Skeletal muscle satellite cell (primary cell): ENCODE data around the gene ZMYND11.
A peak's percentile ranks its signal among the peaks of the same experiment; 100 is the strongest.

Experiments used
- H3K27me3 ChIP-seq: 2 replicates; pipeline ENCODE4 v1.7.0; 2013; ENCODE audit warnings: low read length; ENCODE audit not compliant: control insufficient read depth, insufficient read depth
- H3K36me3 ChIP-seq: 2 replicates; pipeline ENCODE4 v1.7.0; 2013; ENCODE audit warnings: mild to moderate bottlenecking, control low read depth, low read length; ENCODE audit not compliant: insufficient read depth
- H3K4me1 ChIP-seq: 2 replicates; pipeline ENCODE4 v1.7.0; 2013; ENCODE audit warnings: low read length; ENCODE audit not compliant: control insufficient read depth, insufficient read depth
- H3K4me2 ChIP-seq: 2 replicates; pipeline ENCODE4 v1.7.0; 2013; ENCODE audit warnings: mild to moderate bottlenecking, low read length
- H3K4me3 ChIP-seq: 2 replicates; pipeline ENCODE4 v1.7.0; 2013; ENCODE audit warnings: low read length
- H3K9ac ChIP-seq: 2 replicates; pipeline ENCODE4 v1.7.0; 2013; ENCODE audit warnings: mild to moderate bottlenecking, low read depth, low read length, moderate library complexity
- H3K9me3 ChIP-seq: replicated peaks from 2 replicates; pipeline ENCODE4 v1.7.0; 2013; ENCODE audit warnings: mild to moderate bottlenecking, control low read depth, low read length

Gene ZMYND11

DNA sequence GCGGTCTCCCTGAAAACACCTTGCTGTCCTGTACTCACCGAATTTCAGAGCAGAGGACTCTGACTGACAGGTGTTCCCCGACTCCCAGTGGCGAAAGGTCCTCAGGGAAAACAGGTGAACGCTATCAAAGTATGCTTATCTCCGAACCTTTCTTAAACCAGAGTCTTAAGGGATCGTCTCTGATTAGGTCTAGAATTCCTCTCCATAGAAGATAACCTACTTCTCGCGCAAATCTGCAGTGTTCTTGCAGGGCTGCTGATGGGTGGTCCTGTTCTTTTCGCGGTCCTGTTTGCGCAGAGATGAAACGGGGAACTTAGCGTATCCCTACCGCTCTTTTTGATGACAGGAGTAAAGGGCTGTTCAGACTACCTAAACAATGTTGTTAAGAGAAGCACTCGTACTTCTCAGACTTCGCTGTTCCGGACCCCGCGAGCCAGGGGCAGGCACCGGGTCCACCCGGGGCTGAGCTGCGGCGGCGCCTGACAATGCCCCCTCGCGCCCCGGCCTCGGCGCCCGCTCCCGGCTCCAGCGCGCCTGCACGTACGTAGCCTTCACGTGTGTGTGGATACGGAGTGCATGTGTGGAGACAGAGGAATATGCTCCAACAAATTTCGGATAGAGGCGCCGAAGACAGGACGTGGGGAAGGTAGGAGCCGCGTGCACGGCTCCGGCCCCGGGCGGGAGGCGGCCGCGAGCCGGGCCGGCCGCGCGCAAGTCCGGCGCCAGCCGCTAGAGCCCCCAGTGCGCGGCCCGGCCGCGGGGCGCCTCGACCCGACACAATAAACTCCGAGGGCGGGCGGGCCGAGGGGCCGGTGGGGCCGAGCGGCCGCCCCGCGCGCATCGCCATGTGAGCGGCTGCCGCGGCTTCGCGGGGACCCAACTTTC is 766 bp upstream of the ZMYND11 start:
- peak overlapping the region; percentile 89 for H3K4me2 ChIP-seq
- H3K9me3 ChIP-seq = no peaks in the 10 kb centered on the region
- H3K36me3 ChIP-seq = no peaks in the 10 kb centered on the region
- H3K9ac ChIP-seq = peak overlapping the region; percentile 93
- H3K4me3 ChIP-seq = peak overlapping the region; percentile 80
- peaks cover 44% of the 10 kb centered on the region for H3K4me1 ChIP-seq
- no peaks in the 10 kb centered on the region for H3K27me3 ChIP-seq

DNA sequence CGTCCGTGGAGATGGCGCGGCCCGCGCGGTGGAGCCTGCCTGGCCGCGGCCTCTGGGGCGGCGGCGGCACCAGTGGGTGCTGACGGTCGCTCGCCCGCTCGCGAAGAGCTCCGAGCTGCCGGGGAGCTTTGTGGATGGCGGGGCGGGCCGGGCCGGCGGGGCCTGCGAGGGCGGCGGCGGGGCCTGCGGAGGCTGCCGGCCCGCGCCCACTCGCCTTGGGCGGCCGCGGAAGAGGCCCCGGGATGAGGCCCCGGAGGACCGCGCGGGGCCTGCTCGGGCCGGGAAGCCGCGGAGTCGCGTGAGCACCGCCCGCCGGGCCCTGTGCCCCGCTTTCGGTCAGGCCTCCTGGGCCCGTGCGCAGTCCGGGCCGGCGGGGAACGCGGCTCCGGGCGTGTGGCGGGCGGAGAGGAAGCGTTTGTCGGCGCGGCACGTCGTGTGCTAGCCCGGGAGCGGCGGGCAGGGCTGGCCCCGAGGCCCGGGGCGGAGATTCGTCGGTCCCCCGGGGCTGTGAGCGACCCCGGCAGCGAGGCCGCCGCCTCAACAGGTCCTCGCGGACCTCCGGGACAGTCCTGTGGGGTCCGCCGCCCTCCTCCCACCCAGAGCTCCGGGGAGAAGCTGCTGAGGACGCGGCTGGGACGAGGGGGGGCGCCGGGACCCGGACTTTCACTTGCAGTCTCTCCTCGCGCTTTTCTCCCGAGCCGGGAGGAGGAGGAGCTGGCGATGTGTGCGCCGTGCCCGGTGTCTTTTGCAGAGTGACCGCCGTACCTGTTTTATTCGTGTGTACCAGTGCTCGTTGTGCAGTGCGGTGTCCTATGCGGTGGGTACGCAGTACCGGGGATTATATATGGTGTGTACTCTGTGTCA is 578 bp downstream of the ZMYND11 start:
- no peaks in the 10 kb centered on the region for H3K9me3 ChIP-seq
- H3K9ac ChIP-seq = peak overlapping the region; percentile 93
- no peaks in the 10 kb centered on the region for H3K36me3 ChIP-seq
- peak overlapping the region; percentile 80 for H3K4me3 ChIP-seq
- H3K4me1 ChIP-seq = peaks cover 44% of the 10 kb centered on the region
- H3K27me3 ChIP-seq = no peaks in the 10 kb centered on the region
- H3K4me2 ChIP-seq = peak overlapping the region; percentile 96

DNA sequence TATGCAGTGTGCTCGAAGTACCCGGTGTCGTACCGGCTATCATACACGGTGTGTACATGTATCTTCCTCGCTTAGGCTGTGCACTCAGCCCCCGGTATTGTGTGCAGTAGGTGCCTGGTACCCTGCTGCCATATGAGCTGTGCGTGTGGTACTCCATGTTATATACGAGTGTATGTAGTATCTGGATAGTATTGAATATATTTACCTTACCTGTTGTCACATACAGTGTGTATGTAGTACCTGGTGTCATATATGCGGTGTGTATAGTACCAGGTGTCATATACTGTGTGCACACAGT is 1.2 kb downstream of the ZMYND11 start:
- Histone ChIP-seq H3K27me3 (no peaks in the 10 kb centered on the region), H3K4me3 (peak overlapping the region; percentile 80), H3K36me3 (no peaks in the 10 kb centered on the region), H3K9me3 (no peaks in the 10 kb centered on the region), H3K4me1 (peaks cover 44% of the 10 kb centered on the region), H3K4me2 (peak overlapping the region; percentile 96), H3K9ac (peak overlapping the region; percentile 93)

DNA sequence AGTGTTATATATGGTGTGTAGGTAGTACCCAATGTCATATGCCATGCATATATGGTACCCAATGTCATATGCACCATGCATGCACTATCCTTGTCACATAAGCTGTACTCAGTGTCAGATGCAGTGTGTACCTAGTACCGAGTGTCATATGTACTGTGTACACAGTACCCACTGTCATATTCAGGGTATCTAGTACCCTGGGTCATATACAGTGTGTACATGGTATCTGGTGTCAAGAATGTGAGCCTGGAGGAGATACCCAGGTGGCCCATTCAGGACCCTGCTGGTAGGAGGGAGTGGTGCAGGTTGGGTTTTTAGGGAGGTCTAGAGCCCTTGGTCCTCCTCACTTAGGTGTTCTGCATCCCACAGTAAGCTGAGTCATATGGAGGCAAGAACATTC is 1.8 kb downstream of the ZMYND11 start:
- Histone ChIP-seq H3K4me3 (peak overlapping the region; percentile 80), H3K27me3 (no peaks in the 10 kb centered on the region), H3K9ac (peak overlapping the region; percentile 93)

DNA sequence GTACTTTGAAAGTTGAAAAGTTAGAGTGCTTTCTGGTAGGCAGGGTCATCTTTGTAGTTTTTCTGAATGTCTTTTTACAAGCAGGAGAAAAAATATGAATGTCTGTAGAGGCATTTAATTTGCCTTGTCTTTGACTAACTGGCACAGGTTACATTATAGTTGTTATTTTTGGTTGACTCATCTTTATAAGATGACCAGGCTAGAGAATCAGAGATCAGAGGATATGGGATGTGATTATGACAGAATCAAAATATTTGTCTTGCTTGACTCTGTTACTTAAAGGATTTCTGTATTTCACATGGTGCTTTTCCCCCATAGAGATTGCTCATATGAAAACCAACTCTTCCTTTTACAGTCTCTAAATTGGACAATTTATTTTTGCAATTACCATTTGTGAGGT is 2.4 kb downstream of the ZMYND11 start:
- Histone ChIP-seq H3K4me1 (peaks cover 40% of the 10 kb centered on the region), H3K4me2 (peak overlapping the region; percentile 96), H3K4me3 (peak overlapping the region; percentile 80), H3K9ac (peak overlapping the region; percentile 6), H3K27me3 (no peaks in the 10 kb centered on the region), H3K36me3 (no peaks in the 10 kb centered on the region), H3K9me3 (no peaks in the 10 kb centered on the region)

More for the DNA sequence above, 1.8 kb downstream of the ZMYND11 start:
- Histone ChIP-seq H3K36me3 (no peaks in the 10 kb centered on the region), H3K4me1 (peaks cover 44% of the 10 kb centered on the region), H3K9me3 (no peaks in the 10 kb centered on the region), H3K4me2 (peak overlapping the region; percentile 96)

DNA sequence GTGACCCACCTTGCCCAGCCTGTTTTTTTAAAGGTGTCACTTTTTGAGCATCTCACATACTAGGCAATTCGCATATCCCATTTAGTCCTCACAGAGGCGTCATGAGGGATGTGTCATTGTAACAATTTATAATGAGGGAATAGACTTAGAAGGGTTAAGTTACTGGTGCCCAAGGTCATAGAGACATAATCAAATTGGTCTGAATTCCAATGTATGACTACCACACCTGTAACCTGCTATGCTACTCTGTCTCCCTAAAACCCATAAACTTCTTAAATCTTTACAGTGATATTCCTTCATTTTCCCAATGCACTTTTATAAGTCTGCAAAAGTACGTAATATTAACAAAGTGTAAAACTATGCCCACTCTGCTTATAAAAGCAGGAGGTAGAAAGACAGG is 7.1 kb downstream of the ZMYND11 start:
- no peak overlapping the region for H3K4me2 ChIP-seq
- no peak overlapping the region for H3K9ac ChIP-seq
- H3K27me3 ChIP-seq = no peaks in the 10 kb centered on the region
- peaks cover 12% of the 10 kb centered on the region for H3K4me1 ChIP-seq
- no peaks in the 10 kb centered on the region for H3K36me3 ChIP-seq
- H3K4me3 ChIP-seq = no peak overlapping the region
- no peaks in the 10 kb centered on the region for H3K9me3 ChIP-seq

DNA sequence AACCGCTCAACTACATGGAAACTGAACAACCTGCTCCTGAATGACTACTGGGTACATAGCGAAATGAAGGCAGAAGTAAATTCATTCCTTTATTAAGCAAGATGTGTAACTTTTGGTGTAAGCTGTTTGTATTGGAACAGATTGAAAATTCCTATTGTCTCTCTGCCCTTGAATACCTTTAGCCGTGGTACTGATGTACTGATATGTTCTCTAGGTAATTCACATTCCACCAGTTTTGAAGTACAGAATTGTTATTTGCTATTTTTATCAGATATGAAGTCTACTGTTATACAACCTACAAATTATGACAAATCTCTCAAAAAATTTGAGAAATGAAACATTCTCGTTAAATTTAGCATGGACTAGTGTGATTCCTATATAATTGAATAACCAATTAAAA is 17.7 kb downstream of the ZMYND11 start:
- H3K36me3 ChIP-seq = no peaks in the 10 kb centered on the region
- no peaks in the 10 kb centered on the region for H3K27me3 ChIP-seq
- no peak overlapping the region for H3K4me2 ChIP-seq
- H3K4me1 ChIP-seq = peaks cover 7% of the 10 kb centered on the region
- no peak overlapping the region for H3K9ac ChIP-seq
- no peak overlapping the region for H3K4me3 ChIP-seq
- H3K9me3 ChIP-seq = no peaks in the 10 kb centered on the region

DNA sequence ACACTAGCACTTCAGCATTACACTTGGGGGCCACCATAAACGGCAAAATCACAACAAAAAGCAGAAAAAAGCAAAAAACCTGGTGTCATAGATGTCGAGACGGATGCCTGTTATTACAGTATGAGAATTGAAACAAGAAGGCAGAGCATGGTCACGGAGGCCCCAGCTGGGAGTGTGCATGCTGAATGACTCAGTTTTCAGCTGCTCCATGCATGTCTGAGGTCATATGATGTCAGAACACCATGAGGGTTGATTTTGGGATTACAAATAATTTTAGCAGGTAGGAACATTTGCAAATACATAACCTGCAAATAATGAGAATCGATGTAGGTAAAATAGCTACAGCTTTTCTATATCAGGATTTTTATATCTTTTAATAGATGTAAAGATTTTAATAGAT is 19.1 kb downstream of the ZMYND11 start:
- Histone ChIP-seq H3K4me1 (peaks cover 7% of the 10 kb centered on the region), H3K9ac (no peak overlapping the region), H3K27me3 (no peaks in the 10 kb centered on the region), H3K36me3 (no peaks in the 10 kb centered on the region), H3K4me3 (no peak overlapping the region), H3K9me3 (no peaks in the 10 kb centered on the region), H3K4me2 (peak overlapping the region; percentile 67)

DNA sequence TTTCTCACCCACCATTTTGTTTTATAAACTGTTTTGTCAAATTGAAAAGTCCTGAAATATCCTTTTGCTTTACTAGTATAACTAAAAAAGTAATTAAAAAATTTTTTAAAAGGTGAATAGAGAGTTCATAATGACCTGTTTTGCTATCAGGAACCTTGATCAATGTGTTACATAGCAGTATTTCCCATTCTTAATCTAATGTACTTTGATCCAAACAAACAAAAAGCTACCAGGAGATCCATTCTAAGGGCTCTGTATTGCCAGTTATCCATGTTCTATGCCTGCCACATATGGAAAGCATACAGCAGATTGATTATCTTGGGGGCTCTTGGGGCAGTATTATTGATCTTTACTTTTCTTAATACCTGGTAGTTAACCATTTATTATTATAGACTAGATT is 32.1 kb downstream of the ZMYND11 start:
- Histone ChIP-seq H3K9ac (no peak overlapping the region), H3K27me3 (no peaks in the 10 kb centered on the region), H3K4me3 (no peak overlapping the region), H3K4me1 (no peaks in the 10 kb centered on the region), H3K4me2 (no peak overlapping the region), H3K36me3 (no peaks in the 10 kb centered on the region), H3K9me3 (no peaks in the 10 kb centered on the region)

DNA sequence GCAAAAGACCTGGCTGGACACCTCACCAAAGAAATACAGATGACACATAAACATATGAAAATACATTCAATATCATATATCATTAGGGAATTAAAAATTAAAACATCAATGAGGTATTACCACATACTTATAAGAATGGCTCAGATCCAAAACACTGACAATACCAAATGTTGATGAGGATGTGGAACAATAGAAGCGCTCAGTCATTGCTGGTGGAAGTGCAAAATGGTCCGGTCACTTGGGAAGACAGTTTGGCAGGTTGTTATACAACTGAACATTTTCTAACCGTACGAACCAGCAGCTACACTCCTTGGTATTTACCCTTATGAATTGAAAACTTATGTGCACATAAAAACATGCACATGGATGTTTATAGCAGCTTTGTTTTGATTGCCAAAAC is 38.5 kb downstream of the ZMYND11 start:
- Histone ChIP-seq H3K4me3 (no peak overlapping the region), H3K36me3 (no peaks in the 10 kb centered on the region), H3K27me3 (no peaks in the 10 kb centered on the region), H3K9me3 (no peaks in the 10 kb centered on the region), H3K9ac (no peak overlapping the region), H3K4me2 (no peak overlapping the region), H3K4me1 (peaks cover 3% of the 10 kb centered on the region)

DNA sequence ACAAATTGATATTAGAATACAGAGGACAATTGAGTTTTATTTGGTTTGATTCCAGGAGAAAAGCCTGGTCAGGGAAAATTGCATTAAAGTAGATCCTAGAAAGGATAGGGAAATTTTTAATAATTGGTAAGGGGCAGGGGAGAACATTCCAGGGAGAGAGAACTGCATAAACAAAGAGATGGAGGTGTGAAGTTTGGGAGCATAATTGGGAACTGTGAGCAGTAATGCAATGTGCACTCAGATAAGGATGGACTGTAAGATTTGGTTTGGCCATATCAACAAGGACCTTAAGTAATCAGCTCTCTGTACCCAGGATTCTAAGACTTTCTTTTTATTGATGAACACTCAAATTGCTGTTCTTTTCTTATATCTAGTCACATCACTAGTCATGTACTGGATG is 41.4 kb downstream of the ZMYND11 start:
- peaks cover 7% of the 10 kb centered on the region for H3K4me1 ChIP-seq
- H3K4me3 ChIP-seq = no peak overlapping the region
- H3K4me2 ChIP-seq = no peak overlapping the region
- no peaks in the 10 kb centered on the region for H3K36me3 ChIP-seq
- no peak overlapping the region for H3K9ac ChIP-seq
- H3K9me3 ChIP-seq = no peaks in the 10 kb centered on the region
- H3K27me3 ChIP-seq = no peaks in the 10 kb centered on the region
